ENCODE results near the gene LRRC47. TPM values are rescaled to one million over a fixed set of nuclear protein-coding genes. Genes with fewer than 3 reads are reported as not detected.

LRRC47 gene
- total RNA-seq, 1 donor from 2014 or later: 52.2 TPM

DNA sequence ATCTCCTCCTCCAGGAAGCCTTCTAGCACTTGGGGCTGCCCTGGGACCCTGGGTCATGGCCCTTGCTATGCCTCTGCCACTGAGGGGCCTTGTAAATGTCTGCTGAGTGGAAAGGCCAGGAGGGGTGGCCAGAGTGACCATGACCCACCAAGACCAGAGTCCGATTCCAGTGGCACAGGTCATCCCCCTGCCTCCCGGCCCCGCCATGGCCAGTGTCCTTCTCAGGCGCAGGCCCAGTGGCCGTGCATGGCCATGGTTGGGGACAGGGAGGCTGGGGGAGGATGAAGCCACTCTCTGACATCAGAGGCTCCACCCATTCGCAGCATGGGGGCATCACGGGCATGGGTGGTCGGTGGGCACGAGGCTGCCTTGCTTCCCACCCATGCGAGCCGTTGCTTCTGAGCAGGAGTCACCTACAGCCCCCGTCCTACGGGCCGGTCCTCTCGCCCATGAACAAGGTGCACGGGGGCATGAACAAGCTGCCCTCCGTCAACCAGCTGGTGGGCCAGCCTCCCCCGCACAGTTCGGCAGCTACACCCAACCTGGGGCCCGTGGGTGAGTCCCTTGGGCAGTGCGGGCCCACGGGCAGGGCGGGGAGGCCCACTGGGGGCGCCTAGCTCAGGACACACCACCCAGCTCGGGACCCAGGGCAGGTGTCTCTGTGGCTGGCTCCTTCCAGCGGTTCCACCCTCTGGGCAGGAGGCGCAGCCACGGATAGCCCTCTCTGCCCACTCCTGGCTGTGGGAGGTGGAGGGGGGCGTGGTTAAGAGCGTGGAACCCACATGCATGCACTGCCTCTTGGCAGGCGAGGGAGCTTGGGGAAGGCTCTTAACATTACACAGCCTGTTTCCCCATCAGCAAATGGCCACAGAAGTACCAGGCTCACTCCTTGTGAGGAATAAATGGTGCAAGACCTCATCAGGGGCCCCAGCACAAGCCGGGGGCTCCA, 66.4 kb downstream of the LRRC47 start:
- H3K4me1 Mint-ChIP-seq (ENCODE audit: unreplicated experiment): no peaks in the 10 kb centered on the region

More for the DNA sequence above, 66.4 kb downstream of the LRRC47 start:
- no peaks in the 10 kb centered on the region for H3K36me3 Mint-ChIP-seq (ENCODE audit: low read depth, unreplicated experiment)
- H3K27ac Mint-ChIP-seq (ENCODE audit: unreplicated experiment): no peak overlapping the region
- no peaks in the 10 kb centered on the region for H3K9me3 Mint-ChIP-seq (ENCODE audit: unreplicated experiment)
- no peak overlapping the region for H3K4me3 Mint-ChIP-seq (ENCODE audit: unreplicated experiment)
- no peak for DNase-seq (ENCODE audit: low spot score)
- TF ChIP-seq, protein P1, sequence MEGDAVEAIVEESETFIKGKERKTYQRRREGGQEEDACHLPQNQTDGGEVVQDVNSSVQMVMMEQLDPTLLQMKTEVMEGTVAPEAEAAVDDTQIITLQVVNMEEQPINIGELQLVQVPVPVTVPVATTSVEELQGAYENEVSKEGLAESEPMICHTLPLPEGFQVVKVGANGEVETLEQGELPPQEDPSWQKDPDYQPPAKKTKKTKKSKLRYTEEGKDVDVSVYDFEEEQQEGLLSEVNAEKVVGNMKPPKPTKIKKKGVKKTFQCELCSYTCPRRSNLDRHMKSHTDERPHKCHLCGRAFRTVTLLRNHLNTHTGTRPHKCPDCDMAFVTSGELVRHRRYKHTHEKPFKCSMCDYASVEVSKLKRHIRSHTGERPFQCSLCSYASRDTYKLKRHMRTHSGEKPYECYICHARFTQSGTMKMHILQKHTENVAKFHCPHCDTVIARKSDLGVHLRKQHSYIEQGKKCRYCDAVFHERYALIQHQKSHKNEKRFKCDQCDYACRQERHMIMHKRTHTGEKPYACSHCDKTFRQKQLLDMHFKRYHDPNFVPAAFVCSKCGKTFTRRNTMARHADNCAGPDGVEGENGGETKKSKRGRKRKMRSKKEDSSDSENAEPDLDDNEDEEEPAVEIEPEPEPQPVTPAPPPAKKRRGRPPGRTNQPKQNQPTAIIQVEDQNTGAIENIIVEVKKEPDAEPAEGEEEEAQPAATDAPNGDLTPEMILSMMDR (IDR thresholded peaks at IDR 0.05; ENCODE audit: unreplicated experiment): no peak
- peaks cover 10% of the 10 kb centered on the region for H3K27me3 Mint-ChIP-seq (ENCODE audit: unreplicated experiment)

Other genes starting within 250 kb of the LRRC47 start
- 198 TPM for gene MEGF6, start 185.0 kb downstream of the LRRC47 start, total RNA-seq (ENCODE audit: unreplicated experiment)
- gene TPRG1L, start 171.5 kb downstream of the LRRC47 start, total RNA-seq (ENCODE audit: unreplicated experiment): 35.2 TPM
- 19.0 TPM for gene WRAP73, start 146.4 kb downstream of the LRRC47 start, total RNA-seq (ENCODE audit: unreplicated experiment)
- gene TP73, start 144.0 kb downstream of the LRRC47 start, total RNA-seq (ENCODE audit: unreplicated experiment): not detected
- not detected for gene CCDC27, start 44.0 kb downstream of the LRRC47 start, total RNA-seq (ENCODE audit: unreplicated experiment)
- gene SMIM1, start 23.7 kb downstream of the LRRC47 start, total RNA-seq (ENCODE audit: unreplicated experiment): 2.1 TPM
- gene CEP104, start 60.7 kb upstream of the LRRC47 start, total RNA-seq (ENCODE audit: unreplicated experiment): 40.3 TPM
- 6.8 TPM for gene DFFB, start 61.0 kb upstream of the LRRC47 start, total RNA-seq (ENCODE audit: unreplicated experiment)
- 25.6 TPM for gene C1orf174, start 103.8 kb upstream of the LRRC47 start, total RNA-seq (ENCODE audit: unreplicated experiment)